GM18858 (cell line): ENCODE measurements around the gene HID1.
"Not testable (repeated sequence)": the region's sequence is repeated elsewhere in the genome, so short reads cannot be mapped to it uniquely, and the experiment has no call there.

Source experiments
- ATAC-seq: cut with Tn5 transposase; IDR thresholded peaks from one replicate; pipeline ENCODE4 v1.9.1; 2021; ENCODE audit not compliant: unreplicated experiment

Gene HID1

GRCh38 chr17:74923538-74924249 lies 48.9 kb downstream of the HID1 start:
- no peak for ATAC-seq

GRCh38 chr17:74922694-74923537 lies 49.6 kb downstream of the HID1 start, which contains the start of gene USH1G:
USH1G (minus strand) TSS chr17:74923255; CDS start chr17:74923073, 182 bp downstream.
- no peak for ATAC-seq

- no peak for ATAC-seq
Observed at GRCh38 chr17:74922172-74922571, 50.4 kb downstream of the HID1 start.

GRCh38 chr17:74921769-74922168 lies 50.8 kb downstream of the HID1 start:
- ATAC-seq: no peak

GRCh38 chr17:74921026-74921681 lies 51.4 kb downstream of the HID1 start:
- ATAC-seq: no peak

- ATAC-seq: no peak
Observed at GRCh38 chr17:74920642-74921025, 51.9 kb downstream of the HID1 start.

GRCh38 chr17:74920306-74920620 lies 52.3 kb downstream of the HID1 start:
- ATAC-seq: no peak

- no peak for ATAC-seq
Observed at GRCh38 chr17:74919440-74920305, 52.9 kb downstream of the HID1 start.

GRCh38 chr17:74918906-74919305 lies 53.7 kb downstream of the HID1 start:
- ATAC-seq: no peak

- ATAC-seq: no peak
Observed at GRCh38 chr17:74917430-74917829, 55.1 kb downstream of the HID1 start.

GRCh38 chr17:74916851-74917199 lies 55.7 kb downstream of the HID1 start:
- ATAC-seq: no peak

- ATAC-seq: no peak
Observed at GRCh38 chr17:74916136-74916850, 56.3 kb downstream of the HID1 start.

- ATAC-seq: not testable (repeated sequence)
Observed at GRCh38 chr17:74911423-74911822, 61.1 kb downstream of the HID1 start.

GRCh38 chr17:74909097-74909496 lies 63.5 kb downstream of the HID1 start:
- ATAC-seq: not testable (repeated sequence)

- ATAC-seq: no peak
Observed at GRCh38 chr17:74907012-74907411, 65.5 kb downstream of the HID1 start.

GRCh38 chr17:74906214-74906793 lies 66.3 kb downstream of the HID1 start:
- not testable (repeated sequence) for ATAC-seq

- no peak for ATAC-seq
Observed at GRCh38 chr17:74904687-74905409, 67.7 kb downstream of the HID1 start.

GRCh38 chr17:74903671-74904070 lies 68.9 kb downstream of the HID1 start:
- no peak for ATAC-seq

GRCh38 chr17:74903034-74903433 lies 69.5 kb downstream of the HID1 start:
- no peak for ATAC-seq
